DOHH2 (cell line): Measurements from ENCODE around the gene PKP3.

Experiments used
- EZH2phosphoT487 ChIP-seq: fragments of 200-600 bp; sonication (generic); IDR thresholded peaks from 2 replicates; pipeline ENCODE4 v1.6.1; 2017; ENCODE audit warnings: borderline replicate concordance, mild to moderate bottlenecking, antibody characterized with exemption, low read length, moderate library complexity, mixed read lengths
- TF ChIP-seq, protein P1 (sequence below): fragments of 200-600 bp; sonication (generic); IDR thresholded peaks from one replicate; pipeline ENCODE4 v1.5.1; 2014; ENCODE audit warnings: antibody characterized with exemption, mild to moderate bottlenecking, low read depth, low read length; ENCODE audit not compliant: poor library complexity, severe bottlenecking

GRCh38 chr11:350723-351255 is 43.2 kb upstream of the PKP3 start:
- TF ChIP-seq, protein P1, sequence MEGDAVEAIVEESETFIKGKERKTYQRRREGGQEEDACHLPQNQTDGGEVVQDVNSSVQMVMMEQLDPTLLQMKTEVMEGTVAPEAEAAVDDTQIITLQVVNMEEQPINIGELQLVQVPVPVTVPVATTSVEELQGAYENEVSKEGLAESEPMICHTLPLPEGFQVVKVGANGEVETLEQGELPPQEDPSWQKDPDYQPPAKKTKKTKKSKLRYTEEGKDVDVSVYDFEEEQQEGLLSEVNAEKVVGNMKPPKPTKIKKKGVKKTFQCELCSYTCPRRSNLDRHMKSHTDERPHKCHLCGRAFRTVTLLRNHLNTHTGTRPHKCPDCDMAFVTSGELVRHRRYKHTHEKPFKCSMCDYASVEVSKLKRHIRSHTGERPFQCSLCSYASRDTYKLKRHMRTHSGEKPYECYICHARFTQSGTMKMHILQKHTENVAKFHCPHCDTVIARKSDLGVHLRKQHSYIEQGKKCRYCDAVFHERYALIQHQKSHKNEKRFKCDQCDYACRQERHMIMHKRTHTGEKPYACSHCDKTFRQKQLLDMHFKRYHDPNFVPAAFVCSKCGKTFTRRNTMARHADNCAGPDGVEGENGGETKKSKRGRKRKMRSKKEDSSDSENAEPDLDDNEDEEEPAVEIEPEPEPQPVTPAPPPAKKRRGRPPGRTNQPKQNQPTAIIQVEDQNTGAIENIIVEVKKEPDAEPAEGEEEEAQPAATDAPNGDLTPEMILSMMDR = no peak
- TF ChIP-seq EZH2phosphoT487 = no peak
